ENCODE measurements around the gene SLC6A3.

SLC6A3 gene

GRCh38 chr5:1440098-1440493, 5.1 kb downstream of the SLC6A3 start:
- TF ChIP-seq CTCF (IDR thresholded peaks at IDR 0.05), result no peak
- H3K27me3 ChIP-seq, result peaks cover 74% of the 10 kb centered on the region

GRCh38 chr5:1439388-1440097, 5.7 kb downstream of the SLC6A3 start:
- H3K36me3 ChIP-seq, result no peaks in the 10 kb centered on the region
- H3K9me3 ChIP-seq, result no peaks in the 10 kb centered on the region
- TF ChIP-seq CTCF (IDR thresholded peaks at IDR 0.05), result no peak
- no peaks in the 10 kb centered on the region for H3K4me1 ChIP-seq (ENCODE audit: control insufficient read depth in 1 of 2, insufficient read depth in 1 of 2, low read depth in 1 of 2, low read length in 1 of 2)
- no peak overlapping the region for H3K27ac ChIP-seq
- H3K27me3 ChIP-seq, result peaks cover 69% of the 10 kb centered on the region
- H3K4me3 ChIP-seq (ENCODE audit: low read depth in 1 of 2, low read length in 1 of 2), result no peak overlapping the region

More at GRCh38 chr5:1440098-1440493, 5.1 kb downstream of the SLC6A3 start:
- Histone ChIP-seq H3K4me3 (ENCODE audit: low read depth in 1 of 2, low read length in 1 of 2) (no peak overlapping the region), H3K9me3 (no peaks in the 10 kb centered on the region), H3K27ac (no peak overlapping the region), H3K4me1 (ENCODE audit: control insufficient read depth in 1 of 2, insufficient read depth in 1 of 2, low read depth in 1 of 2, low read length in 1 of 2) (peaks cover 0 to 2% of the 10 kb centered on the region in 2 experiments), H3K36me3 (no peaks in the 10 kb centered on the region)

- no peak for TF ChIP-seq CTCF (IDR thresholded peaks at IDR 0.05)
- no peaks in the 10 kb centered on the region for H3K4me1 ChIP-seq (ENCODE audit: control insufficient read depth in 1 of 2, insufficient read depth in 1 of 2, low read depth in 1 of 2, low read length in 1 of 2)
- H3K27me3 ChIP-seq, result peaks cover 62% of the 10 kb centered on the region
- H3K27ac ChIP-seq, result no peak overlapping the region
- no peaks in the 10 kb centered on the region for H3K36me3 ChIP-seq
- no peaks in the 10 kb centered on the region for H3K9me3 ChIP-seq
- no peak overlapping the region for H3K4me3 ChIP-seq (ENCODE audit: low read depth in 1 of 2, low read length in 1 of 2)
These were observed 6.4 kb downstream of the SLC6A3 start for GRCh38 chr5:1438871-1439270.

GRCh38 chr5:1437876-1438559, 7.2 kb downstream of the SLC6A3 start:
- H3K36me3 ChIP-seq, result no peaks in the 10 kb centered on the region

GRCh38 chr5:1437226-1437829, 7.9 kb downstream of the SLC6A3 start:
- Histone ChIP-seq H3K4me3 (ENCODE audit: low read depth in 1 of 2, low read length in 1 of 2) (no peak overlapping the region), H3K27me3 (peaks cover 47% of the 10 kb centered on the region), H3K27ac (no peak overlapping the region), H3K9me3 (no peaks in the 10 kb centered on the region), H3K36me3 (no peaks in the 10 kb centered on the region), H3K4me1 (ENCODE audit: control insufficient read depth in 1 of 2, insufficient read depth in 1 of 2, low read depth in 1 of 2, low read length in 1 of 2) (no peaks in the 10 kb centered on the region)
- TF ChIP-seq CTCF (IDR thresholded peaks at IDR 0.05), result no peak

More at GRCh38 chr5:1437876-1438559, 7.2 kb downstream of the SLC6A3 start:
- Histone ChIP-seq H3K27me3 (peaks cover 54% of the 10 kb centered on the region), H3K9me3 (no peaks in the 10 kb centered on the region), H3K27ac (no peak overlapping the region), H3K4me1 (ENCODE audit: control insufficient read depth in 1 of 2, insufficient read depth in 1 of 2, low read depth in 1 of 2, low read length in 1 of 2) (no peaks in the 10 kb centered on the region), H3K4me3 (ENCODE audit: low read depth in 1 of 2, low read length in 1 of 2) (no peak overlapping the region)
- TF ChIP-seq CTCF (IDR thresholded peaks at IDR 0.05), result no peak
